Ovary (tissue), 9 donors: ENCODE data around the gene LBX2. TPM values are rescaled to one million over a fixed set of nuclear protein-coding genes. Genes with fewer than 3 reads are reported as not detected.

Experiments used
- DNase-seq, 5 donors: peaks; one replicate each; pipeline ENCODE4 v3.0.0-alpha.2; 2019 to 2020
- H3K27ac ChIP-seq, 2 donors: fragments of 200-600 bp; one replicate each; pipeline versions ENCODE4 v1.5.1 to v1.8.0; 2019 to 2022
- H3K27me3 ChIP-seq: fragments of 200-600 bp; one replicate; pipeline ENCODE4 v1.8.0; 2022
- H3K36me3 ChIP-seq: fragments of 200-600 bp; sonication (generic); one replicate; pipeline ENCODE4 v1.5.1; 2019
- H3K4me1 ChIP-seq: one replicate; pipeline ENCODE4 v1.8.1; 2013; ENCODE audit warnings: mild to moderate bottlenecking, moderate library complexity; ENCODE audit not compliant: insufficient read depth
- H3K4me3 ChIP-seq: fragments of 200-600 bp; sonication (generic); one replicate; pipeline ENCODE4 v1.5.1; 2017
- H3K9me3 ChIP-seq, 2 donors: fragments of 200-600 bp in 1 of 2; sonication (generic) in 1 of 2; one replicate each; pipeline versions ENCODE4 v1.5.1 to v1.8.1; 2013 to 2019; ENCODE audit warnings: mild to moderate bottlenecking in 1 of 2, moderate library complexity in 1 of 2
- CTCF ChIP-seq, 3 donors: fragments of 450-650 bp in 2 of 3; fragments of 200-600 bp in 1 of 3; IDR thresholded peaks; one replicate each; pipeline versions ENCODE4 v1.5.1 to v1.8.0; 2016 to 2022; ENCODE audit warnings: antibody characterized with exemption in 3 of 3, mild to moderate bottlenecking in 1 of 3
- EP300 ChIP-seq: sonication (generic); formaldehyde crosslinking; IDR thresholded peaks from one replicate; pipeline ENCODE4 v1.6.1; 2017; ENCODE audit warnings: antibody characterized with exemption
- POLR2A ChIP-seq: fragments of 450-650 bp; IDR thresholded peaks from one replicate; pipeline ENCODE4 v1.6.1; 2017; ENCODE audit warnings: antibody characterized with exemption, mild to moderate bottlenecking, moderate library complexity
- WGBS, 3 donors: extraction: QIAGEN DNeasy Blood & Tissue Kit in 1 of 3; methylation state at CpG; one replicate each; pipeline versions ENCODE4 v1.1.5 to v1.1.7; 2013 to 2017; 5-methylcytosine and 5-hydroxymethylcytosine counted together
- intact Hi-C, 4 donors: fragments of 100-400 bp; cut with DNase I; formaldehyde crosslinking; loops; one replicate each; pipeline versions ENCODE4 v1.11.0 to v1.15.1; 2022 to 2023
- polyA plus RNA-seq, 2 donors: library from polyadenylated mRNA; stranded (reverse); fragments of 200-250 nt in 1 of 2; fragments of 350-450 nt in 1 of 2; fragmentation: Illumina TruSeq in 1 of 2; extraction: RNeasy Lipid Tissue Mini Kit (QIAGEN cat#74804) in 1 of 2; gene quantifications; one replicate each; pipeline ENCODE4 v1.2.3, GENCODE V29; 2013 to 2014
- total RNA-seq, 7 donors: library from RNA; depleted of rRNA in 2 of 7; stranded (reverse); fragments of >200 nt in 2 of 7; fragmentation: NEBNext Ultra II Directional in 3 of 7; extraction: Animal tissue kit (Norgen Biotek cat#: 25700) in 3 of 7; gene quantifications; one replicate each; pipeline versions ENCODE4 v1.1.0 to v1.2.4, GENCODE V29; 2016 to 2023
- donor health status: DM: no; HTN: no; CAD: no; lungs with moderate emphysema.
- donor health status: DM: no; HTN: no; CAD: no.
- donor health status: Bipolar disorder and iron deficiency.
- donor health status: DM: yes; HTN: yes; CAD: no.
- donor health status: DM: no; HTN: no; CAD: no.
- donor health status: DM: yes; HTN: yes; CAD: no.

LBX2 gene
- total and polyA plus RNA-seq, 9 donors = 0.15 to 1.2 (median 0.22) TPM; not detected in 4

DNA sequence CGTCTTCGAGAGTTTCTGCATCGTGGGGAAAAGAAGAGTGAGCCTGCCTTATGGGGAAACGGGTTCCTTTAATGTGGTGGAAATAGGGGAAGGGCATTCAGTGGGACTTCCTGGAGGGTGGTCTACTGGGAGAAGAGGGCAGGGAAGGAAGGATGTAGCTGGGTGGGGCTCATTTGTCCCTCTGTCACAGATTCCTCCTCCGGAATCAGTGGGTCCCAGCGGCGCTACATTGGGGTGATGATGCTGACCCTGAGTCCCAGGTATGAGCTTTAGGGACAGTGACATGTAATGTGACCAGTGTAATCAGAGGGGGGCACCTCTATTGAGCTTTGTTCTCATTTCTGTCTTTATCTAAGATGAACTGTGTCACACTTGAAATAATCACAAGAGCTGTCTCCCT lies 32.3 kb upstream of the LBX2 start:
- intact Hi-C loops = loop anchor here in 1 of 4 donors (5.0 kb wide), 1 partner anchor 49 kb away; the partner anchor contains the start of genes CCDC142 and TTC31
- H3K4me1 ChIP-seq = peaks cover 13% of the 10 kb centered on the region
- 83 to 86% (median 84%) methylated on average over 7 of the region's 7 CpGs for WGBS, 3 donors
- H3K4me3 ChIP-seq = no peak overlapping the region
- no peaks in the 10 kb centered on the region for H3K9me3 ChIP-seq
- H3K27me3 ChIP-seq = no peaks in the 10 kb centered on the region
- TF ChIP-seq CTCF (IDR thresholded peaks at IDR 0.05) (no peak), POLR2A (no peak), EP300 (no peak)
- H3K27ac ChIP-seq = no peak overlapping the region
- no peaks in the 10 kb centered on the region for H3K36me3 ChIP-seq
- no peak for DNase-seq

DNA sequence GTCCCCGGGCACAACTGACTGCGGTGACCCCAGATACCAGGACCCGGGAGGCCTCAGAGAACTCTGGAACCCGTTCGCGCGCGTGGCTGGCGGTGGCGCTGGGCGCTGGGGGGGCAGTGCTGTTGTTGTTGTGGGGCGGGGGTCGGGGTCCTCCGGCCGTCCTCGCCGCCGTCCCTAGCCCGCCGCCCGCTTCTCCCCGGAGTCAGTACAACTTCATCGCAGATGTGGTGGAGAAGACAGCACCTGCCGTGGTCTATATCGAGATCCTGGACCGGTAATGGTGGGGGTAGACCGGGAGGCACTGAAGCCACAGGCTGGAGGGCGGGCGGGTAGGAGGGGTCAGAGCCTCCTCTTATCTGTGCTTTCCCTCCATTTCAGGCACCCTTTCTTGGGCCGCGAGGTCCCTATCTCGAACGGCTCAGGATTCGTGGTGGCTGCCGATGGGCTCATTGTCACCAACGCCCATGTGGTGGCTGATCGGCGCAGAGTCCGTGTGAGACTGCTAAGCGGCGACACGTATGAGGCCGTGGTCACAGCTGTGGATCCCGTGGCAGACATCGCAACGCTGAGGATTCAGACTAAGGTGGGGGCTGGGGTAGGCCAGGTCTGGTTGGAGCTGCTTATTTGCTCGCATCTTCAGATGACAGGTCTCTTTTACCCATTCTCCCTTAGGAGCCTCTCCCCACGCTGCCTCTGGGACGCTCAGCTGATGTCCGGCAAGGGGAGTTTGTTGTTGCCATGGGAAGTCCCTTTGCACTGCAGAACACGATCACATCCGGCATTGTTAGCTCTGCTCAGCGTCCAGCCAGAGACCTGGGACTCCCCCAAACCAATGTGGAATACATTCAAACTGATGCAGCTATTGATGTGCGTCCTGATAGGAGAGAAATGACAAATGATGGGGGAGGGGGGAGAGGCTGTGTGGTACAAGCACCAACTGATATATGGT lies 31.1 kb upstream of the LBX2 start:
- no peaks in the 10 kb centered on the region for H3K27me3 ChIP-seq
- DNase-seq = no peak
- H3K4me3 ChIP-seq = peak overlapping the region; percentile 92
- H3K36me3 ChIP-seq = no peaks in the 10 kb centered on the region
- intact Hi-C loops = loop anchor here in 1 of 4 donors (5.0 kb wide), 1 partner anchor 48 kb away; the partner anchor contains the start of genes CCDC142 and TTC31
- TF ChIP-seq POLR2A (no peak), EP300 (no peak), CTCF (IDR thresholded peaks at IDR 0.05) (no peak)
- 1 to 2% (median 1%) methylated on average over 54 of the region's 54 CpGs for WGBS, 3 donors
- no peaks in the 10 kb centered on the region for H3K9me3 ChIP-seq
- H3K27ac ChIP-seq = peak overlapping the region in 1 of 2 donors; percentile 58
- peaks cover 13% of the 10 kb centered on the region for H3K4me1 ChIP-seq

GRCh38 chr2:74529357-74530238 lies 30.2 kb upstream of the LBX2 start, which contains the start of the genes AUP1 and HTRA2:
TSS of gene AUP1 (minus strand) at chr2:74529706. CDS start at chr2:74529629, 77 bp downstream.
TSS of gene HTRA2 (plus strand) at chr2:74529933. CDS start at chr2:74530007, 74 bp downstream.
- Histone ChIP-seq H3K9me3 (no peaks in the 10 kb centered on the region), H3K27ac (peak within 1 kb of the TSS in 1 of 2 donors; percentile 70), H3K36me3 (no peaks in the 10 kb centered on the region), H3K4me3 (peak within 1 kb of the TSS; percentile 92), H3K27me3 (no peaks in the 10 kb centered on the region), H3K4me1 (peaks cover 13% of the 10 kb centered on the region)
- peak; percentile 96 to 98 (median 97) for DNase-seq
- intact Hi-C loops = loop anchor here in 1 of 4 donors (5.0 kb wide), 1 partner anchor 47 kb away; the partner anchor contains the start of genes CCDC142 and TTC31
- TF ChIP-seq EP300 (peak; percentile 79), CTCF (IDR thresholded peaks at IDR 0.05) (no peak), POLR2A (peak; percentile 85)
- 0 to 1% (median 1%) methylated on average over 71 to 87 of the region's 87 CpGs for WGBS, 3 donors
